Kidney (tissue), 14 donors: ENCODE data around the gene COL15A1. TPM values are rescaled to one million over a fixed set of nuclear protein-coding genes. Genes with fewer than 3 reads are reported as not detected.
A peak's percentile ranks its signal among the peaks of the same experiment; 100 is the strongest.

Experiments
- DNase-seq, 5 donors: peaks; one replicate each; pipeline ENCODE4 v3.0.0-alpha.2; 2013 to 2020
- FAIRE-seq: peaks from 2 replicates; lab custom pipeline; 2012; peaks lifted over from hg19 to GRCh38; lab: Jason Lieb, UNC
- H3K27ac ChIP-seq, 2 donors: one replicate each; pipeline ENCODE4 v1.7.0; 2013; ENCODE audit warnings: low read depth in 2 of 2, low read length in 2 of 2, inconsistent platforms in 1 of 2
- H3K27me3 ChIP-seq: one replicate; pipeline ENCODE4 v1.7.1; 2013; ENCODE audit warnings: low read length, inconsistent platforms; ENCODE audit not compliant: control insufficient read depth, insufficient read depth
- H3K36me3 ChIP-seq, 3 donors: one replicate each; pipeline versions ENCODE4 v1.7.0 to v1.7.1; 2013; ENCODE audit warnings: low read length in 3 of 3, control low read depth in 1 of 3, inconsistent platforms in 1 of 3; ENCODE audit not compliant: insufficient read depth in 3 of 3, control insufficient read depth in 2 of 3
- H3K4me1 ChIP-seq, 3 donors: one replicate each; pipeline versions ENCODE4 v1.7.0 to v1.7.1; 2013; ENCODE audit warnings: low read length in 3 of 3, inconsistent platforms in 1 of 3, low read depth in 1 of 3; ENCODE audit not compliant: control insufficient read depth in 2 of 3, insufficient read depth in 2 of 3
- H3K4me3 ChIP-seq, 3 donors: one replicate each; pipeline versions ENCODE4 v1.7.0 to v1.8.1; 2013; ENCODE audit warnings: low read length in 3 of 3, control low read depth in 1 of 3, inconsistent platforms in 1 of 3
- H3K9ac ChIP-seq, 3 donors: one replicate each; pipeline versions ENCODE4 v1.7.0 to v1.7.1; 2013; ENCODE audit warnings: low read length in 3 of 3, control low read depth in 1 of 3, inconsistent platforms in 1 of 3
- H3K9me3 ChIP-seq, 3 donors: one replicate each; pipeline versions ENCODE4 v1.7.0 to v1.7.1; 2013; ENCODE audit warnings: low read length in 3 of 3, control low read depth in 1 of 3, inconsistent platforms in 1 of 3; ENCODE audit not compliant: control insufficient read depth in 2 of 3, insufficient read depth in 1 of 3
- intact Hi-C: fragments of 100-400 bp; cut with DNase I; formaldehyde crosslinking; loops from one replicate; pipeline ENCODE4 v1.11.1; 2022
- polyA plus RNA-seq: library from polyadenylated mRNA; stranded (reverse); fragments of 350-450 nt; fragmentation: Illumina TruSeq; extraction: RNeasy Lipid Tissue Mini Kit (QIAGEN cat#74804); gene quantifications from one replicate; pipeline ENCODE4 v1.2.3, GENCODE V29; 2014; ENCODE audit warnings: low read depth, low replicate concordance; ENCODE audit not compliant: insufficient read depth
- total RNA-seq: library from RNA; stranded (reverse); fragmentation: NEBNext Ultra II Directional; extraction: Animal tissue kit (Norgen Biotek cat#: 25700); gene quantifications from one replicate; pipeline ENCODE4 v1.2.1, GENCODE V29; 2021
- TF ChIP-seq, protein P1 (sequence below): IDR thresholded peaks from 3 replicates; pipeline ENCODE4 v1.5.1; 2012; ENCODE audit warnings: mild to moderate bottlenecking, moderate library complexity, borderline replicate concordance; ENCODE audit not compliant: insufficient read depth; ENCODE audit errors: extremely low read depth
- donor health status: control.
- donor health status: control.
- donor health status: control.
- donor health status: control.
- donor health status: control.
- donor health status: DM: yes; HTN: yes; CAD: no.
- donor health status: Normal renal cell carcinoma (clear cell type).

COL15A1 gene
- total and polyA plus RNA-seq, 2 donors from 2014 or later: 4.7 to 42.0 TPM

DNA sequence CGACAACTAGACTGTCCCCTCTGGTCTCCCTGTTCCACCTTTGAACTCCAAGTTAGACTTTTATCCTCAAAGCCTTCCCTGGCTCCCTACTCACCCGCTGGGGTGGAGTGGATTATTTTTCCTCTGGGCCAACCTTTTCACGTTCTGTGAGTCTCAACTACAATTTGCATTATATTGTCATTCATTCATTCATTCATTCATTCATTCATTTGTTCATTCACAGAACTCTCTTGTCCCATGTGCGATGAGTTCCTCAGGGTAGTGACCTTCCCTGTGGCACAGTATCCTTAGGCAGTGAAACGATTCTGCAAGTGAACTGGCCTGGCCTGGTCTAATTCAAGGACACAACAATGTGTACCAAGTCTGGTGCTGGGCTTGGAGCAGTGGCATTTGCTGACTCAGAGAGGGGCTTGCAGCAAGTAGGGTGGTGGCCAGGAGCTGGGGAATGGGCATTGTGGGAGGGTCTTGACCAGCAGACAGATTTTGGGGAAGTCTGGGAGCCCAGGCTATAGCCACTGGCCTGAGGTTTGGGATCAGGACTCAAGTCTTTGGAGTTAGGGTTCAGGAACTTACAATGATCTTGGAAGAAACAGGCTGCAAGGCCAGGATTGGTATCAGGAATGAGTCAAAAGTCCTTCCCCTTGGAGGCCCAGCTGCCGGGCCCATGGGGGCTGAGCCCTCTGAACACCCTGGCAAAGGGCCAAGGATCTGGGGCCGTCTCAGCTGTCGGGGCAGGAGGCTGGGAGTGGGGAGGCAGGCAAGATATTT, 37.2 kb upstream of the COL15A1 start:
- Histone ChIP-seq H3K36me3 (no peaks in the 10 kb centered on the region), H3K4me3 (no peak overlapping the region), H3K27me3 (no peaks in the 10 kb centered on the region), H3K4me1 (peaks cover 0 to 3% (median 0%) of the 10 kb centered on the region in 3 donors), H3K27ac (peak overlapping the region; percentile 11 to 23), H3K9ac (no peak overlapping the region), H3K9me3 (no peaks in the 10 kb centered on the region)
- DNase-seq (peak in 2 of 5 donors; percentile 39 to 90), FAIRE-seq (no peak)
- intact Hi-C loops: no loop called here
- TF ChIP-seq, protein P1, sequence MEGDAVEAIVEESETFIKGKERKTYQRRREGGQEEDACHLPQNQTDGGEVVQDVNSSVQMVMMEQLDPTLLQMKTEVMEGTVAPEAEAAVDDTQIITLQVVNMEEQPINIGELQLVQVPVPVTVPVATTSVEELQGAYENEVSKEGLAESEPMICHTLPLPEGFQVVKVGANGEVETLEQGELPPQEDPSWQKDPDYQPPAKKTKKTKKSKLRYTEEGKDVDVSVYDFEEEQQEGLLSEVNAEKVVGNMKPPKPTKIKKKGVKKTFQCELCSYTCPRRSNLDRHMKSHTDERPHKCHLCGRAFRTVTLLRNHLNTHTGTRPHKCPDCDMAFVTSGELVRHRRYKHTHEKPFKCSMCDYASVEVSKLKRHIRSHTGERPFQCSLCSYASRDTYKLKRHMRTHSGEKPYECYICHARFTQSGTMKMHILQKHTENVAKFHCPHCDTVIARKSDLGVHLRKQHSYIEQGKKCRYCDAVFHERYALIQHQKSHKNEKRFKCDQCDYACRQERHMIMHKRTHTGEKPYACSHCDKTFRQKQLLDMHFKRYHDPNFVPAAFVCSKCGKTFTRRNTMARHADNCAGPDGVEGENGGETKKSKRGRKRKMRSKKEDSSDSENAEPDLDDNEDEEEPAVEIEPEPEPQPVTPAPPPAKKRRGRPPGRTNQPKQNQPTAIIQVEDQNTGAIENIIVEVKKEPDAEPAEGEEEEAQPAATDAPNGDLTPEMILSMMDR: no peak

DNA sequence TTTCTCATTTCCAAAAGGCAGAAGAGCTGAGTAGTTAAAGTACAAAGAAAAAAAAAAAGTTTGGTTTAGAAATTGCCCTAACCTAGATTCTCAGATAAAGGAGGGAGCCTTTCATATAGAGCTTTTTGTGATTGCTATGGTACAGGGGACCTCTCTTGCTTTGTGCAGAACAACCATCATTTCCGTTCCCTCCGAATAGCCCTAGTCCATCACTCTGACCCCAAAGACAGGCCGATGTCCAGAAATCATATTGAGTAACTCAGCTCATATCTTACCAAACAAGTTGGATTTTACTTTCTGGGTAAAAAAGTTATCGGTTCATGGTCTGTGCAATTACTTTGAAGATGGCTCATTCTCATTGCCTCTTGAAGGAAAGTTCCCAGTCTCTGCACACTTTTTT, 36.7 kb upstream of the COL15A1 start:
- Histone ChIP-seq H3K27me3 (no peaks in the 10 kb centered on the region), H3K9me3 (no peaks in the 10 kb centered on the region), H3K4me1 (peaks cover 0 to 3% (median 0%) of the 10 kb centered on the region in 3 donors), H3K4me3 (no peak overlapping the region), H3K36me3 (no peaks in the 10 kb centered on the region), H3K27ac (no peak overlapping the region), H3K9ac (no peak overlapping the region)
- TF ChIP-seq, protein P1: no peak
- DNase-seq (no peak), FAIRE-seq (no peak)
- intact Hi-C loops: no loop called here

DNA sequence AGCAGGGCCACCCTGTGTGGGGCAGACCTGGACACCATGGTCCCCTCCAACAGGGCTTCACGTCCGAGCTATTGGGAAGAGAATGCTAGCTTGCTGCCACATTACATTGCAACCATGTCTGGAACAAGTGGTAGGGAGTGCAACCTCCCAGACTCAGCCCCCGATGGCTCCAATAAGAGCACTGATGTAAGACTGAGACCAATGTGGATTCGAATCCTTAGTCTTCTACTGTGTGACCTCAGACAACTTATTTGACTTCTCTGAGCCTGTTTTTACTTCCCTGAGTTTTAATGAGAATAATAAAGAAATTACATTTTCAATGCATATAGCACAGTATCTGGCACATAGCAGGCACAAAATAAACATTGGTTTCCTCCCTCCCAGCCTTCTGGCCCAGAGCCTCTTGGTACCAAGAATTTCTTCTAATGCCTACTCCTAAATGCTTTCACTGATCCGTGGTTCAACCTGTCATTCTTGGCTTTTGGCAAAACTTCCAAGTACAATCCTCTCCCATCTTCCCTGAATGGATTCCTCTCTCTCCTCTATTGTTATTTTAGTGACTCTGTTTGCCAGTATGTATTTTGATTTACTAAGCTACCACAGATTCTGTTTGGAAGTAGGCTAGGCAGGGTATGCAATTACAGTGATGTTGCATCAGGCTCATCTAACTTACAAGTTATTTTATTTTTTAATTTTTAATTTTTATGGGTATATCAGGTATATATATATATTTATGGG, 34.6 kb upstream of the COL15A1 start:
- no peak overlapping the region for H3K9ac ChIP-seq
- no peaks in the 10 kb centered on the region for H3K27me3 ChIP-seq
- DNase-seq: no peak
- no peak overlapping the region for H3K4me3 ChIP-seq
- TF ChIP-seq, protein P1: no peak
- H3K27ac ChIP-seq: no peak overlapping the region
- intact Hi-C loops: no loop called here
- H3K36me3 ChIP-seq: no peaks in the 10 kb centered on the region
- H3K4me1 ChIP-seq: peaks cover 0 to 5% (median 0%) of the 10 kb centered on the region in 3 donors
- no peak for FAIRE-seq
- H3K9me3 ChIP-seq: no peaks in the 10 kb centered on the region
